Uterus (tissue), 4 donors: ENCODE results near the gene TMEM132C. TPM values are rescaled to one million over a fixed set of nuclear protein-coding genes. Genes with fewer than 3 reads are reported as not detected.

Experiments used
- DNase-seq, 2 donors: peaks; one replicate each; pipeline ENCODE4 v3.0.0-alpha.2; 2019 to 2020
- H3K27ac ChIP-seq, 2 donors: fragments of 200-600 bp; sonication (generic); 1 replicate in 1 of 2; 2 replicates in 1 of 2; pipeline ENCODE4 v1.5.1; 2016 to 2018
- H3K27me3 ChIP-seq, 2 donors: fragments of 200-600 bp; sonication (generic); one replicate each; pipeline ENCODE4 v1.5.1; 2018 to 2019; ENCODE audit warnings: control low read depth in 1 of 2
- H3K36me3 ChIP-seq, 2 donors: fragments of 200-600 bp; sonication (generic); one replicate each; pipeline ENCODE4 v1.5.1; 2019; ENCODE audit warnings: control low read depth in 1 of 2
- H3K4me1 ChIP-seq, 2 donors: fragments of 200-600 bp; sonication (generic); one replicate each; pipeline ENCODE4 v1.5.1; 2018 to 2019; ENCODE audit warnings: control low read depth in 1 of 2
- H3K4me3 ChIP-seq, 2 donors: fragments of 200-600 bp; sonication (generic); 1 replicate in 1 of 2; 2 replicates in 1 of 2; pipeline ENCODE4 v1.5.1; 2018 to 2019; ENCODE audit warnings: mild to moderate bottlenecking in 1 of 2
- H3K9me3 ChIP-seq, 2 donors: fragments of 200-600 bp; sonication (generic); one replicate each; pipeline ENCODE4 v1.5.1; 2019; ENCODE audit warnings: control low read depth in 1 of 2
- CTCF ChIP-seq, 4 experiments: fragments of 200-600 bp in 2 of 4; fragments of 450-650 bp in 2 of 4; sonication (generic) in 2 of 4; IDR thresholded peaks; one replicate each; pipeline ENCODE4 v1.5.1; 2016 to 2019; ENCODE audit warnings: antibody characterized with exemption in 4 of 4, mild to moderate bottlenecking in 2 of 4, moderate library complexity in 1 of 4
- POLR2A ChIP-seq, 2 donors: fragments of 450-650 bp; IDR thresholded peaks; one replicate each; pipeline ENCODE4 v1.6.1; 2016; ENCODE audit warnings: antibody characterized with exemption in 2 of 2, mild to moderate bottlenecking in 1 of 2, moderate library complexity in 1 of 2
- intact Hi-C: fragments of 100-400 bp; cut with DNase I; formaldehyde crosslinking; loops from one replicate; pipeline ENCODE4 v1.15.1; 2023; ENCODE audit warnings: low total_unique reads
- total RNA-seq, 4 donors: library from RNA; depleted of rRNA in 3 of 4; stranded (reverse); fragments of >200 nt in 3 of 4; gene quantifications; one replicate each; pipeline versions ENCODE4 v1.1.0 to v1.2.4, GENCODE V29; 2014 to 2023
- donor health status: DM: yes; HTN: yes; CAD: no.

Gene TMEM132C
- total RNA-seq, 4 donors from 2014 or later, result 0.26 to 48.3 (median 5.0) TPM

- H3K27ac ChIP-seq, result no peak overlapping the region
- no peaks in the 10 kb centered on the region for H3K27me3 ChIP-seq
- H3K36me3 ChIP-seq, result no peaks in the 10 kb centered on the region
- H3K4me1 ChIP-seq, result no peaks in the 10 kb centered on the region
- TF ChIP-seq POLR2A (IDR thresholded peaks at IDR 0.05), result no peak
- no peak for TF ChIP-seq CTCF (IDR thresholded peaks at IDR 0.05)
- intact Hi-C loops, result no loop called here
- no peaks in the 10 kb centered on the region for H3K9me3 ChIP-seq
- no peak overlapping the region for H3K4me3 ChIP-seq
- no peak for DNase-seq
Measured at GRCh38 chr12:128385736-128386135, 118.8 kb downstream of the TMEM132C start.

- no peaks in the 10 kb centered on the region for H3K27me3 ChIP-seq
- TF ChIP-seq POLR2A (IDR thresholded peaks at IDR 0.05) (no peak), CTCF (IDR thresholded peaks at IDR 0.05) (peak; percentile 30 to 72 (median 45))
- DNase-seq, result peak; percentile 31 to 55
- H3K4me3 ChIP-seq, result no peak overlapping the region
- H3K4me1 ChIP-seq, result no peaks in the 10 kb centered on the region
- peak overlapping the region; percentile 57 to 74 for H3K27ac ChIP-seq
- intact Hi-C loops, result no loop called here
- H3K9me3 ChIP-seq, result no peaks in the 10 kb centered on the region
- no peaks in the 10 kb centered on the region for H3K36me3 ChIP-seq
Measured at GRCh38 chr12:128387811-128388422, 120.9 kb downstream of the TMEM132C start.

- DNase-seq, result peak; percentile 21 to 57
- Histone ChIP-seq H3K36me3 (no peaks in the 10 kb centered on the region), H3K9me3 (no peaks in the 10 kb centered on the region), H3K27ac (peak overlapping the region; percentile 57 to 74), H3K4me1 (no peaks in the 10 kb centered on the region), H3K4me3 (no peak overlapping the region), H3K27me3 (no peaks in the 10 kb centered on the region)
- intact Hi-C loops, result no loop called here
- no peak for TF ChIP-seq POLR2A (IDR thresholded peaks at IDR 0.05)
Measured at GRCh38 chr12:128388461-128389000, 121.6 kb downstream of the TMEM132C start.

GRCh38 chr12:128393346-128393745 lies 126.4 kb downstream of the TMEM132C start:
- intact Hi-C loops, result no loop called here
- TF ChIP-seq POLR2A (IDR thresholded peaks at IDR 0.05) (no peak), CTCF (IDR thresholded peaks at IDR 0.05) (no peak)
- no peak overlapping the region for H3K27ac ChIP-seq

GRCh38 chr12:128394137-128394536 lies 127.2 kb downstream of the TMEM132C start:
- Histone ChIP-seq H3K36me3 (no peaks in the 10 kb centered on the region), H3K4me3 (no peak overlapping the region), H3K27ac (no peak overlapping the region), H3K27me3 (no peaks in the 10 kb centered on the region), H3K9me3 (no peaks in the 10 kb centered on the region), H3K4me1 (no peaks in the 10 kb centered on the region)
- intact Hi-C loops, result no loop called here
- no peak for DNase-seq
- TF ChIP-seq POLR2A (IDR thresholded peaks at IDR 0.05) (no peak), CTCF (IDR thresholded peaks at IDR 0.05) (no peak)

More at GRCh38 chr12:128393346-128393745, 126.4 kb downstream of the TMEM132C start:
- Histone ChIP-seq H3K4me1 (no peaks in the 10 kb centered on the region), H3K36me3 (no peaks in the 10 kb centered on the region), H3K27me3 (no peaks in the 10 kb centered on the region), H3K9me3 (no peaks in the 10 kb centered on the region), H3K4me3 (no peak overlapping the region)
- DNase-seq, result no peak
